ENCODE data around the gene GLIS1. TPM values are rescaled to one million over a fixed set of nuclear protein-coding genes. Genes with fewer than 3 reads are reported as not detected.

Gene GLIS1
- total and polyA plus RNA-seq, 2 experiments from 2014 or later = 0.26 to 0.31 TPM

- H3K27me3 Mint-ChIP-seq (ENCODE audit: insufficient read depth, low read depth, poor library complexity) = peaks cover 25% of the 10 kb centered on the region
- Histone ChIP-seq H4K20me1 (replicated peaks; ENCODE audit: insufficient read depth) (no peaks in the 10 kb centered on the region), H2AFZ (peak overlapping the region; percentile 91), H3K79me2 (replicated peaks; ENCODE audit: insufficient read depth) (no peaks in the 10 kb centered on the region), H3K9me2 (ENCODE audit: insufficient read depth) (no peaks in the 10 kb centered on the region), H3F3A (replicated peaks; ENCODE audit: low read depth) (0 out of 2 replicates have a peak, but pooled peaks cover 3% of the 10 kb centered on the region), H3K27me3 (ENCODE audit: insufficient read depth) (no peaks in the 10 kb centered on the region), H3K4me1 (ENCODE audit: insufficient read depth) (no peaks in the 10 kb centered on the region; the same call in 1 of the 2 replicates), H3K36me3 (ENCODE audit: insufficient read depth) (no peaks in the 10 kb centered on the region), H3K4me3 (no peak overlapping the region), H3K4me2 (no peak overlapping the region), H3K27ac (ENCODE audit: low read depth) (no peak overlapping the region)
- H3K36me3 Mint-ChIP-seq (ENCODE audit: low read depth) = no peaks in the 10 kb centered on the region
- ATAC-seq = no peak
- DNase-seq (ENCODE audit: low spot score) = no peak
- TF ChIP-seq NANOG (IDR thresholded peaks at IDR 0.05; ENCODE audit: borderline replicate concordance) = no peak
- H3K9me3 Mint-ChIP-seq = peaks cover 4% of the 10 kb centered on the region; the same call in 2 of the 3 replicates
- no peak overlapping the region for H3K4me3 Mint-ChIP-seq
- peaks cover 22% of the 10 kb centered on the region for H3K4me1 Mint-ChIP-seq
- H3K27ac Mint-ChIP-seq = no peak overlapping the region
Observed at GRCh38 chr1:53486395-53487026, 252.5 kb downstream of the GLIS1 start.

- H2AFZ ChIP-seq = peak overlapping the region; percentile 96
- peak overlapping the region; percentile 62; the same call in 1 of the 2 replicates for H3K4me2 ChIP-seq
- no peak overlapping the region for H3K27ac ChIP-seq (ENCODE audit: low read depth)
- TF ChIP-seq CREB1 (CRISPR knock-in tag; IDR thresholded peaks at IDR 0.05; ENCODE audit: low read depth) (no peak), CTCF (conservative IDR thresholded peaks at IDR 0.05; ENCODE audit: low read depth in 2 of 2) (peak; percentile 91 to 97), ZNF331 (CRISPR knock-in tag; IDR thresholded peaks at IDR 0.05; ENCODE audit: low read depth) (no peak), STAT1 (IDR thresholded peaks at IDR 0.05; ENCODE audit: unreplicated experiment) (no peak)
- ATAC-seq = peak; percentile 95
- 0 out of 2 replicates have a peak, but pooled peaks cover 3% of the 10 kb centered on the region for H3F3A ChIP-seq (replicated peaks; ENCODE audit: low read depth)
- H3K9me2 ChIP-seq (ENCODE audit: insufficient read depth) = no peaks in the 10 kb centered on the region
- no peaks in the 10 kb centered on the region for H3K36me3 Mint-ChIP-seq (ENCODE audit: low read depth)
- peaks cover 25% of the 10 kb centered on the region for H3K27me3 Mint-ChIP-seq (ENCODE audit: insufficient read depth, low read depth, poor library complexity)
- H3K4me1 Mint-ChIP-seq = peaks cover 24% of the 10 kb centered on the region
- DNase-seq (ENCODE audit: low spot score) = peak; percentile 97
- H3K27me3 ChIP-seq (ENCODE audit: insufficient read depth) = no peaks in the 10 kb centered on the region
- H3K36me3 ChIP-seq (ENCODE audit: insufficient read depth) = no peaks in the 10 kb centered on the region
- peak overlapping the region; percentile 42; the same call in 1 of the 2 replicates for H3K4me3 ChIP-seq
- H3K4me1 ChIP-seq (ENCODE audit: insufficient read depth) = no peaks in the 10 kb centered on the region; the same call in 1 of the 2 replicates
- no peaks in the 10 kb centered on the region for H4K20me1 ChIP-seq (replicated peaks; ENCODE audit: insufficient read depth)
- H3K4me3 Mint-ChIP-seq = no peak overlapping the region; the same call in 2 of the 3 replicates
- H3K9me3 Mint-ChIP-seq = peaks cover 4% of the 10 kb centered on the region; the same call in 2 of the 3 replicates
- H3K27ac Mint-ChIP-seq = no peak overlapping the region; the same call in 1 of the 2 replicates
- no peaks in the 10 kb centered on the region for H3K79me2 ChIP-seq (replicated peaks; ENCODE audit: insufficient read depth)
Observed at GRCh38 chr1:53485478-53486394, 253.2 kb downstream of the GLIS1 start.

Measured in GM23338 (cell line).